Astrocyte of the cerebellum (primary cell): ENCODE measurements around the gene RNF212.
"Not testable (repeated sequence)": the region's sequence is repeated elsewhere in the genome, so short reads cannot be mapped to it uniquely, and the experiment has no call there.

Experiments
- DNase-seq: peaks from one replicate; pipeline ENCODE4 v3.0.0-alpha.2; 2011; ENCODE audit warnings: low read depth
- H3K4me3 ChIP-seq: 2 replicates; pipeline ENCODE4 v1.5.1; 2011; ENCODE audit warnings: mild to moderate bottlenecking, low read depth, low read length, moderate library complexity
- in situ Hi-C: cut with HindIII; loops from 2 replicates; pipeline ENCODE4 v1.10.0; 2017; ENCODE audit warnings: low sequenced_read_pairs
- TF ChIP-seq, protein P1 (sequence below): IDR thresholded peaks from 2 replicates; pipeline ENCODE4 v1.5.1; 2012; ENCODE audit warnings: low read length, low read depth, moderate library complexity, mild to moderate bottlenecking; ENCODE audit errors: missing control alignments

Gene RNF212

DNA sequence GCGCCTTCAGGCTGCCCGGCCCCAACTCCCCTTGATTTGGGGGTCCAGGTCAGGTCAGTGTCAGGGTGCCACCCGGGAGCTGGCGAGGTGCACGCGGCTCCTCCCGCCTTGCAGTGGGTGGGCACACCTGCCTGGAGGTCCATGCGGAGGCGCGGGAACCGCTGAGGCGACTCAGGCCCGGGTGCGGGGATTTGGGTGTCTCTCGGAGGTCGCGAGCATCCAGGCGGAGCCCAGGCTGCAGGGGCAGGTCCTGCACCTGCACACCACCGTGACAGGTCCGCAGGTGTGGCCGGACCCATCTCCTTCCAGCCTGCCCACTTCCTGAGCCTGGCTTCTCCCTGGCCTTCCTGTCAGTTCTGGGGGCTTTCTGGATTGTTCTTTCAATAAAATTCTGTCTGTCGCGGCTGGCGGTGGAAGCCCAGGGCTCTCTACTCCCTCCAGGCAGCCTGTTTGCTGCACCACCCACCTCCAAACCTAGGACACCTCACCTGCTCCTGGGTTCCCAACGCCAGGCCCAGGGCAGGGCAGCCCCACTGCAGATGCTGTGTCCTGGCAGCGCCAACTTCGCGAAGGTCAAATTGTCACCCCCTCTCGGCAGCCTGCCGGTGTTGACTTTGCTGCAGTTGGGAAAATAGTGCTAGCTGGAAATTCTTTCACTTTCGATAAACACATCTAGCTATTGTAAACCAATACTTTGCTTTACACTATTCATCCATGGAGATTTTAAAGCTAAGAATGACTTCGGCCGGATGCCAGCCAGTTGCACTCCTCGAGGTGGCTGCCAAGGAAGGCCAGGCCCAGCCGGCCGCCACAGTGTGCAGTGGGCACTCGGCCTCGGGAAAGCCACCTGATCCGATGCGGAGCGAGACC, 66.0 kb downstream of the RNF212 start:
- in situ Hi-C loops, result no loop called here
- TF ChIP-seq, protein P1, sequence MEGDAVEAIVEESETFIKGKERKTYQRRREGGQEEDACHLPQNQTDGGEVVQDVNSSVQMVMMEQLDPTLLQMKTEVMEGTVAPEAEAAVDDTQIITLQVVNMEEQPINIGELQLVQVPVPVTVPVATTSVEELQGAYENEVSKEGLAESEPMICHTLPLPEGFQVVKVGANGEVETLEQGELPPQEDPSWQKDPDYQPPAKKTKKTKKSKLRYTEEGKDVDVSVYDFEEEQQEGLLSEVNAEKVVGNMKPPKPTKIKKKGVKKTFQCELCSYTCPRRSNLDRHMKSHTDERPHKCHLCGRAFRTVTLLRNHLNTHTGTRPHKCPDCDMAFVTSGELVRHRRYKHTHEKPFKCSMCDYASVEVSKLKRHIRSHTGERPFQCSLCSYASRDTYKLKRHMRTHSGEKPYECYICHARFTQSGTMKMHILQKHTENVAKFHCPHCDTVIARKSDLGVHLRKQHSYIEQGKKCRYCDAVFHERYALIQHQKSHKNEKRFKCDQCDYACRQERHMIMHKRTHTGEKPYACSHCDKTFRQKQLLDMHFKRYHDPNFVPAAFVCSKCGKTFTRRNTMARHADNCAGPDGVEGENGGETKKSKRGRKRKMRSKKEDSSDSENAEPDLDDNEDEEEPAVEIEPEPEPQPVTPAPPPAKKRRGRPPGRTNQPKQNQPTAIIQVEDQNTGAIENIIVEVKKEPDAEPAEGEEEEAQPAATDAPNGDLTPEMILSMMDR, result no peak
- DNase-seq, result no peak
- H3K4me3 ChIP-seq, result peak overlapping the region; percentile 13

DNA sequence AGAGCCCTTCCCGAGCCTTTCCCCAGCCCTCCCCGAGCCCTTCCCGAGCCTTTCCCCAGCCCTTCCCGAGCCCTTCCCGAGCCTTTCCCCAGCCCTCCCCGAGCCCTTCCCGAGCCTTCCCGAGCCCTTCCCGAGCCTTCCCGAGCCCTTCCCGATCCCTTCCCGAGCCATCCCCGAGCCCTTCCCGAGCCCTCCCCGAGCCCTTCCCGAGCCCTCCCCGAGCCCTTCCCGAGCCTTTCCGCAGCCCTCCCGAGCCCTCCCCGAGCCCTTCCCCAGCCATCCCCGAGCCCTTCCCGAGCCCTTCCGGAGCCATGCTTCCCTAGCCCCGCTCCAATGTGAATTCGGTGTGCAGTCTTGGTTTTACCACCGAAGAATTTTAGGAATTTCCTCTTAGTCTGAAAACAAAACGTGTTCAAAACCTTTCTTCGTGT, 66.8 kb downstream of the RNF212 start:
- peak; percentile 59 for DNase-seq
- H3K4me3 ChIP-seq, result peak overlapping the region; percentile 13
- in situ Hi-C loops, result not testable (repeated sequence)

DNA sequence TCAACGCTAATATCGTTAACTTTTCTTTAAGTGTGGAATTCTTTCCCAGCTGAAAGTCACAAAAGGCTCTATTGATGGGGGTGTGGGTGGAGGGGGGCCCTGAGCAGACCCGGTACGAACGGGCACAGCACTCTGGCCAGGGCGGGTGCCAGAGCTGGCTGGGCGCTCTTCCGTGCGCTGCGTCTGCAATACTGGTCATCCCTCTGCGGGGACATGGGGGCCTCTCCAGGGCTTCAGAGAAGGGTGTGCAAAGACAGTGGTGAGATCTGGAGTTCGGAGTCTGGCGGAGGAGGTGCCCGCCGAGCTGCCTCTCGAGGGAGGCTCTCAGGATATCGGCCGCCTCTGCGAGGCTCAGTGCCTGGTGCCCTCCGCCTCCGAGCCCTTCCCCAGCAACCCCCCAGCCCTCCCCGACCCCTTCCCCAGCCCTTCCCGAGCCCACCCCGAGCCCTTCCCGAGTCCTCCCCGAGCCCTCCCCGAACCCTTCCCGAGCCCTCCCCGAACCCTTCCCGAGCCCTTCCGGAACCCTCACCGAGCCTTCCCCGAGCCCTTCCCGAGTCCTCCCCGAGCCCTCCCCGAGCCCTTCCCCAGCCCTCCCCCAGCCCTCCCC, 67.7 kb downstream of the RNF212 start:
- no peak for DNase-seq
- TF ChIP-seq, protein P1, result no peak
- in situ Hi-C loops, result no loop called here
- H3K4me3 ChIP-seq, result no peak overlapping the region

DNA sequence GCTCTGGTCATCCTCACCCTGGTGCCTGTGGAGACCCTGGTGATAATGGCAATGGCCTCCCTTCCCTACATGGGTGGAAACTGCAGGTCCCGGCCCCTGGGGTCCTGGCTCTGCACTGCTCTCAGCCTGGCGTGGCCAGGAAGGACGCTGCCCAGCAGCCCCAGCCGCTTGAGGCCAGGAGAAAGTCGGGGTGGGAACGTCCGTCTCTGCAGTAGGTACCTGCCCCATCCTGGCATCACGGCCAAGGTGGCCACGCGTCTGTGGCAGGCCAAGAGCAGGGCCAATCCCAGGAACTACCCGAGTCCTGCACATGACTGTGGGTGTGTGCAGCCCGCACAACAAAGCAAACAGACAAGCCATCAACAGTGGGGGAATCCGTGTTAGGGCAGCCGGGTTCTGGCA, 68.2 kb downstream of the RNF212 start:
- TF ChIP-seq, protein P1, result no peak
- no peak for DNase-seq
- H3K4me3 ChIP-seq, result no peak overlapping the region
- in situ Hi-C loops, result no loop called here

DNA sequence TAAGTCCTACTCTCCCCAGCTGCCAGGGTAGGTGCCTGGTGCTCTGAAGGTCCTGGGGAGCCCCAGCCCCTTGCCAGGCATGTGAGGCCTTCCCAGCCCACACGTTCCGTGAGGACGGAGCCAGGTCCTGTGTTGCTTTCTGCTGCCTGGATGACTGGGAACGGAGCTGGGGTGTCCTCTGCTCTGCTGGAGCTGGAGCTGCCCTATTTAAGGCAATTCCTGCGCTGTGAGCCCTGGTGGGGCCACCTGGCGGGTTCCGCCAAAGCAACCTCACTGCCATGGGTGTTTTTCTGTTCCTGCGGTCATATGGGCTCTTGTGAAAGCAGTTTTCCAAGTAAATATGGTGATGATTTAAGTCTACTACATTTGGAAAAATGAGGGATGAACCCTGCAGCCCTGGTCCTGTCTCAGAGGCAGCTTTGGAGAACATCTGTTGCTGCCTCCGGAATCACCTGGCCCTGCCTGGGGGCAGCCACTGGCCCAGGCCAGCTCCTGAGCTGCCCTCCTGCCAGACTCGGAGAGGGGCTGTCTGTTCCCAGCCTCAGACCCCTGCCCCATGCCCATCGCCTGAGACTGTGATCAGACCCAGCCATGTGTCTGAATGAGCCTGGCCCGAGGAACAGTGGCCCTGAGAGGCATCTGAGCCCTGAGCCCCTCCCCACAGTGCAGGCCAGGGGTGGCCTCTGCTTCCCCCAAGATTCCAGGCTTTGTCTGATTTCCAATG, 68.7 kb downstream of the RNF212 start:
- DNase-seq, result no peak
- in situ Hi-C loops, result no loop called here
- TF ChIP-seq, protein P1, result no peak
- H3K4me3 ChIP-seq, result no peak overlapping the region

DNA sequence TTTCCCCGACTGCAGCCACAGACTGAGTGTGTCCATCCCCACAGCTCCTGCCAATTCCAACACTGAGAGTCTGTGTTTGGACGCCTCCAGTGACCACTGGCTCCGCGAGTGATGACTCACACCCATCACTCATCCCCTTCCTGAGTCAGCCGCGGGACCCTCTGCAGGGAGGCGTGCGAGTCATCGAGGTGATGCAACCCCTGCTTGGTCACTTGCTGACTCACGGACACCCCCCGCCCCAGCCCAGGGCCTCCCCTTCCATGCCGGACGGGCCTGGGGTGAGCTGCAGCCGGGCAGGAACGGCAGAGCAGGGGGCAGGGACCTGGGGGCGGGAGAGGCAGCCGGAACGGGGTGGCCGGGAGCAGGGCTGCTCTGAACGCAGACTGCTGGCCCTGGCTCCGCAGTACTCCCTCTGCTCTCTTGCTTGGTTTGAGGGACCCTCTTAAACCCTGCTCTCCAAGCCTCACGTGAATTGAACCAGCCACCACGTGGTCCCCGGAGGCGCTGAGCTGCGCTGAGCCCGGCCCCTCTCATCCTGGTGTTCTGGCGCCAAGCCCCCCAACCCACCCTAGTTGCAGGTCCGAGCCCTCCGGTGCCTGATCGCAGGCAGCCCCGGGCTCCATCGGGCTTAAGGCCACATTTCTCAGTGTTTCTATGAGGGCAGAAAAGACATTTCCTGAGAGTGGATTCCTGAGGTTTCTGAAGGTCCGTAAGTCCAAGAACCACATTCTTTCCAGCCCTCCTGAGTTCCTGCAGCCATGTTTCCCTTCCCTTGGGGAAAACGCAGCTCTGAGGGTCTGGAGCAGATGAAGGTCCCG, 69.5 kb downstream of the RNF212 start:
- TF ChIP-seq, protein P1, result no peak
- peak; percentile 98 for DNase-seq
- H3K4me3 ChIP-seq, result no peak overlapping the region
- in situ Hi-C loops, result no loop called here
